NCI-H128 (cell line): ENCODE results near the gene ZNF117.
"Not testable (repeated sequence)": the region's sequence is repeated elsewhere in the genome, so short reads cannot be mapped to it uniquely, and the experiment has no call there.

Experiments
- DNase-seq: peaks from one replicate; lab custom pipeline; 2025; ENCODE audit not compliant: unreplicated experiment; lab: John Stamatoyannopoulos, UW

The ZNF117 gene

GRCh38 chr7:64990936-64991335 lies at the start of gene ZNF117:
Gene ZNF117, minus strand, starts transcription at chr7:64991036.
- no peak for DNase-seq

GRCh38 chr7:65038767-65039166 lies 47.9 kb upstream of the ZNF117 start:
- DNase-seq, result not testable (repeated sequence)

GRCh38 chr7:65037740-65038688 lies 47.2 kb upstream of the ZNF117 start:
- peak; percentile 78 for DNase-seq

GRCh38 chr7:65036526-65036925 lies 45.7 kb upstream of the ZNF117 start:
- DNase-seq, result not testable (repeated sequence)

DNA sequence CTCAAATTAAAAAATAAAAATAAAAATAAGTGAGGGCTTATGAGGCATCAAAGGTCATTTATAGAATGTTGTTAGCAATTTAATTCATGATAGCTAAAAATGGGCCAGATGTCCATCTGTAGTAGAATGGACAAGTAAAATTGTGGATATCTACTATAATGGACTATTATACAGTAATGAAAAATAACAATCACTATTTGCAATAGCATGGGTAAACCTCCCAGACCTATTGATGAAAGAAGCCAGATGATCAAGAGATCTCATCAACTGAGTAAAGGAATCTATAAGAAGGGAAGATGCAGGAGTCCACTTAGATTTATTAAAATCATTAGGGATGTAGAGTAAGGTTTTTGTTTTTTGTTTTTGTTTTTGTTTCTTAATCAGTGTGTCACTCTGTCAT lies 44.6 kb upstream of the ZNF117 start:
- not testable (repeated sequence) for DNase-seq

- DNase-seq, result not testable (repeated sequence)
Observed at GRCh38 chr7:65034120-65034782, 43.4 kb upstream of the ZNF117 start.

- DNase-seq, result not testable (repeated sequence)
Observed at GRCh38 chr7:65033391-65033790, 42.6 kb upstream of the ZNF117 start.

DNA sequence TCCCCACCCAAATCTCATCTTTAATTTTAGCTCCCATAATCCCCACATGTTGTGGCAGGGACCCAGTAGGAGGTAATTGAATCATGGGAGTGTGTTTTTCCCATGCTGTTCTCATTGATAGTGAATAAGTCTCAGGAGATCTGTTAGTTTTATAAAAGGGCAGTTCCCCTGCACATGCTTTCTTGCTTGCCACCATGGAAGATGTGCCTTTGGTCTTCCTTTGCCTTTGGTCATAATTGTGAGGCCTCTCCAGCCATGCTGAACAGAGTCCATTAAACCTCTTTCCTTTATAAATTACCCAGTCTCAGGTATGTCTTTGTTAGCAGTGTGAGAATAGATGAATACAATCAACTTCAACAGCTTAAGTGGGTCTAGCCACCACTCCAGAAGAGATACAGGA lies 34.2 kb upstream of the ZNF117 start:
- DNase-seq, result not testable (repeated sequence)

DNA sequence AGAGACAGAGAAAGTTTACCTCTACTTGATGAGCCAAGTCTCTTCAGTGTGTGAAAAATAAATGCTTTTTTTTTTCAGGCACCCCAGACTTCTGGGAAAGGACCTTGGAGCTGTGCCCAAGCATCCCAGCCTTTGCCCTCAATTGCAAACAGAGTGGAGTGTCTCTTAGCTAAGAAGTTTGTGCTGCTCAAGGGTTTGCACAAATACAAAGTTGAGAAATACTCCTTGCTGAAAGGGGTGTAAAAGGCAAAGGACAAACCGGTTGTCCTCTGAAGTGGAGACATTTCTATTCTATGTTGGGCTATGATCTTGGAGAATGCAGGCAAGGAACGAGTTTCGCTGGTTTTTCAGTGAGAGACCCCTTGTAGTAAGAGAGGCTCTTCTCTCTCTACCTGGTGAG lies 30.1 kb upstream of the ZNF117 start:
- DNase-seq, result not testable (repeated sequence)

- DNase-seq, result not testable (repeated sequence)
Observed at GRCh38 chr7:65009881-65010280, 19.0 kb upstream of the ZNF117 start.

DNA sequence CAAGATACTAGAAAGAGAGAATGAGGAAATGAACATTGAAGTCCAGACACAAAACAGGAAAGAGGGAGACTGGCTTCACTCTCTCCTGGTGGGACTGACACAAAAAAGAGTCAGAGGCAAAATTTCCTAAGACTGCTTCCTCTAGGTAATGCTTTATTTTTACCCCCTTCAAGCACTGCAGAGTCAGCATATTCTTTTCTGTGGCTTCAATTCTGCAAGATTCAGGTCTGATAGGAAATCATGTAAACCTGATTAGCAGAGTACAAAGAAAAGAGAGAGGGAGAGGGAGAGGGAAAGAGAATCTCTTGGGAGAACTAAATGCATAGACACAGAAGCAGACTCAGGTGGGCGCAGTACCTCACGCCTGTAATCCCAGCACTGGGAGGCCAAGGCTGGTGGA lies 18.6 kb upstream of the ZNF117 start:
- not testable (repeated sequence) for DNase-seq

DNA sequence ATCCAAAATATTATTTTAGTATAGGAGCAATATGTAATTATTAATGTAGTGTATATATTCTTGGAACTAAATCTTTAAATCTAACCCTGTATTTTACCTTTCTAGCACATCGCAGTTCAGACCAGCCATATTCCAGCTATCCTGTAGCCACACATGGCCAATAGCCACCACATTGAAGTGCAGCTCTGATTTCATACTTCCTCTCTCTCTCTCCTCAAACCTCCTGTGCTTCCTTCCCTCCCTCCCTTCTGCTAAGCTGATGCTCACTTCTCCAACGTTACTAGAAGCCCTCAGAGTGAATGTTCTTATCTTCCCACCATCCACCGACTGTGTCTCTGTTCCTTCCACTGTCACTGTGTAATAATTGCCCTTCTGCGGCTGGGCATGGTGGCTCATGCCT lies 16.2 kb upstream of the ZNF117 start:
- not testable (repeated sequence) for DNase-seq

DNA sequence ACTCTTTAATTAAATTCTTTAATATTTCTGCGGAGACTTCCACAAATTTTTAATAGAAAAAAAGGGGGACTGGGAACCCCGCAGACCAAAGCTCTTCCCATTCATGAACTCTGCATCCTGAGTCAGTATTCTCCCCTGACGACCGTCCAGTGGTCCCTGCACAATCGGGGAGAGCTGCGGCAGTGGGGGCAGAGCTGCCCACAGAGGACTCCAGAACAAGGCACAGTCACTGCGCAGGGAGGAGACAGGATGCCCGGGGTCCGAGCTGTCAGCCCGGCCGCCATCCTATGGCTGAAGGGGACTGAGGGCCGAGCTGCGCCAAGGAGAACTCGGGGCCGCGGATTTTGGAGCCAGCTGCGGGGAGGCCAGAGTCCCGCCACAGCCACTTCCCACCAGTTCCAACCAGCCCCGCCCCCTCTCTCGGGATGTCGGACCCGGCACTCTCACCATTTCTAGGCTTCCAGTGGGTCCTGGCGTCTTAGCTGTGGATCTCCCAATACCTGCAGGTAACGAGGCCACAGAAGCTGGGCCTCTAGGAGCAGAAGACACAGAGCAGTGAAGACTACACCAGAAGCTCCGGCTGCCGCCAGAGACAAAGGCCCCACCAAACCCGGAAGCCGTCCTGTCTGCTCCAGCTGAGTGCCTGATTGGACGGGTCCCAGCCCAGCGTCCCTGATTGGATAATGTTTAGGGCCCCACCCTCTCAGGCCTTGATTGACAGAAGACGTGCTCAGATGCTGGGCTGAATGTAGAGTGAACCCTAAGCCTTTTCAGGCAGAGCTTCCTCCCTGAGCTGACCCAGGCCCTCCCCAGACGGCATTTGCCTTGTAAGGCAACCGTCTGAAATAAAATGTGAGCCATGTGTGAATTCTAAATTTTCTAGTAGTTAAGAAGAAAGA lies 15.5 kb upstream of the ZNF117 start, which contains the start of gene ERV3-1:
Gene ERV3-1, minus strand, starts transcription at position 594 of the 899 bp plus-strand sequence. CDS start 13,661 bp downstream, outside the sequence.
- peak; percentile 90 for DNase-seq

- no peak for DNase-seq
Observed at GRCh38 chr7:65004575-65004974, 13.7 kb upstream of the ZNF117 start.

GRCh38 chr7:65002972-65003585 lies 12.2 kb upstream of the ZNF117 start:
- DNase-seq, result no peak

GRCh38 chr7:65001291-65001814 lies 10.5 kb upstream of the ZNF117 start:
- no peak for DNase-seq

DNA sequence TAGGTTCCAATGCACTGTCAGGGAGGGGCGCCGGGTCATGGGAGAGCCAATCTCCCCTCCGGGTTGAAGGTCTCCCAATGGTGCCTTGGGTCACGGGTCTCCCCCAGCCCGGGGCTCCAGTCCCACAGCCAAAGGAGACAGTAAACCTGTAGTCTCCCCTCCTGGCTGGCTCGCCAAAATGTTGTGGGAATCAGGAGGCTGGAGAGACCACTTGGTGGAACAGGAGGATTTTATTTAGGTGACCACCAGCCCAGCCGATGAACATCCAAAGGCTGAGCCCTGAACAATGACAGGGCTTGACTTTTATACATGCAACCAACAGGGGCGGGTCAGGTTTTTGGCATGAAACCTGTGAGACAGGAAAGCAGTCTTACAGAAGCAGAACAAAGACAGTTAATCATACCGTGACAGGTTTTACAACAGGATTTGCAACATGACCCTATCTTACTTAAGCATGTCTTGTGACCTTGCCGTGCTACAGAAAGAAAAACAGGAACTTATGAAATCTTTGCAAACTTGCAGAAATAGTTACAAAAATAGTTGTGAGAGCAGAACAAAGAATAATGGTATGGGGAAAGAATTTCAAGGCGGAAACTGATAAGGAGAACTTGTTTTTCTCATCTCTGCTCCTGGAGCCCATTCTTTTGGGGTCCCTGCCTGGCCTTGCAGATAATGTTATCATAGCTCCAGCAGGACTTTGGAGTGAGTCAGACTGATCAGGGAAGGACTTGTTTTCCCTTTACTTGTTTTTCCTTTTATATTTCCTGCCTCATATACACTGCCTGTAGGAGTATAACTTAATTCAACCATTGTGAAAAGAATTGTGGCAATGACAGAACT lies 8.5 kb upstream of the ZNF117 start:
- no peak for DNase-seq

DNA sequence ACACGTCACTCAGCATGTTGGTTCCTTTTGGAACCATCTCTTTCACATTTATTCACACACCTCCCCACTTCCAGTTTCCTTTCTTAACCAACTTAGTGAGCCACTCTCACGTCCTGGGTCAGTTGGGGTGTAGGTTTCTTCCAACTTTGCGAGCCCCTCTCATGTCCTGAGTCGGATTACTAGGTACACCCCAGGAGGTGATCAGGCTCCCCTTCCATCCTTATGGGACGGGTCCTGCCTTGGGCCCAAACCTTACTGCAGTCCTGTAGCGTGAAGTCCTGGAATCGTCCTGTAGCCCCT lies 8.0 kb upstream of the ZNF117 start:
- DNase-seq, result no peak

- no peak for DNase-seq
Observed at GRCh38 chr7:64997927-64998391, 7.1 kb upstream of the ZNF117 start.
